Activated naive CD8-positive, alpha-beta T cell treated with anti-CD3 and anti-CD28 coated beads, Interleukin-2, amount 10 ng/mL, durations not matched to agents 7 days and 5 days (primary cell): ENCODE results near the gene CCDC183. TPM values are rescaled to one million over a fixed set of nuclear protein-coding genes. Genes with fewer than 3 reads are reported as not detected.

ENCODE experiments used
- ATAC-seq: fragments of 150-1000 bp; cut with Tn5 transposase; one replicate; pipeline ENCODE4 v1.10.0; 2021; ENCODE audit warnings: low read depth, moderate library complexity
- POLR2A ChIA-PET: fragments of 350-600 bp; sonication (Branson Sonifier 250); formaldehyde crosslinking; loops from one replicate; lab custom pipeline; 2021; ENCODE audit warnings: antibody characterized with exemption; lab: Charles Lee
- DNase-seq: peaks from one replicate; pipeline ENCODE4 v3.0.0; 2021
- H3K27ac Mint-ChIP-seq: one replicate; pipeline ENCODE4 v1.8.0; 2022; ENCODE audit warnings: mild to moderate bottlenecking, mixed read lengths
- H3K27me3 Mint-ChIP-seq: one replicate; pipeline ENCODE4 v1.8.0; 2022; ENCODE audit warnings: mild to moderate bottlenecking, moderate library complexity, mixed read lengths
- H3K36me3 Mint-ChIP-seq: one replicate; pipeline ENCODE4 v1.8.0; 2021; ENCODE audit warnings: mild to moderate bottlenecking, mixed read lengths
- H3K4me1 Mint-ChIP-seq: one replicate; pipeline ENCODE4 v1.8.0; 2021; ENCODE audit warnings: mixed read lengths
- H3K4me3 Mint-ChIP-seq: one replicate; pipeline ENCODE4 v1.8.0; 2022; ENCODE audit warnings: mild to moderate bottlenecking, moderate library complexity, mixed read lengths
- H3K9me3 Mint-ChIP-seq: one replicate; pipeline ENCODE4 v1.8.0; 2021; ENCODE audit warnings: mixed read lengths
- total RNA-seq, 2 experiments: library from RNA; stranded (reverse); gene quantifications; one replicate each; pipeline ENCODE4 v1.2.3, GENCODE V29; 2021

CCDC183 gene
- 1 to 10 TPM; 1.7 to 2.2 TPM for total RNA-seq

- Mint-ChIP-seq H3K4me3 (no peak within 1 kb of the TSS), H3K36me3 (no peaks in the 10 kb centered on the region), H3K4me1 (peaks cover 18% of the 10 kb centered on the region), H3K9me3 (no peaks in the 10 kb centered on the region), H3K27ac (no peak within 1 kb of the TSS), H3K27me3 (peaks cover 30% of the 10 kb centered on the region)
- no peak for ATAC-seq
- POLR2A ChIA-PET, result interaction anchor here (1.3 kb wide), 1 partner anchor 11 kb away, joined by 4 read pairs; the partner anchor contains the start of gene RABL6
- DNase-seq, result no peak
These were observed at the start of gene CCDC183 for GRCh38 chr9:136796238-136796774. Gene CCDC183 (plus strand): TSS chr9:136796338. CDS start chr9:136796398, 60 bp downstream.

- no peak overlapping the region for H3K4me3 Mint-ChIP-seq
These were observed 49.5 kb upstream of the CCDC183 start for GRCh38 chr9:136746621-136747020.

GRCh38 chr9:136747161-136748060 lies 48.7 kb upstream of the CCDC183 start:
- H3K9me3 Mint-ChIP-seq, result peaks cover 9% of the 10 kb centered on the region
- ATAC-seq, result no peak
- DNase-seq, result no peak
- peaks cover 11% of the 10 kb centered on the region for H3K27me3 Mint-ChIP-seq
- H3K4me3 Mint-ChIP-seq, result no peak overlapping the region
- H3K36me3 Mint-ChIP-seq, result peaks cover under 1% of the 10 kb centered on the region
- H3K4me1 Mint-ChIP-seq, result no peaks in the 10 kb centered on the region
- POLR2A ChIA-PET, result no interaction called here
- H3K27ac Mint-ChIP-seq, result no peak overlapping the region

More at GRCh38 chr9:136746621-136747020, 49.5 kb upstream of the CCDC183 start:
- no peaks in the 10 kb centered on the region for H3K36me3 Mint-ChIP-seq
- peaks cover 2% of the 10 kb centered on the region for H3K4me1 Mint-ChIP-seq
- H3K9me3 Mint-ChIP-seq, result peaks cover 2% of the 10 kb centered on the region
- ATAC-seq (no peak), DNase-seq (no peak)
- H3K27ac Mint-ChIP-seq, result no peak overlapping the region
- POLR2A ChIA-PET, result no interaction called here
- peaks cover 4% of the 10 kb centered on the region for H3K27me3 Mint-ChIP-seq

- POLR2A ChIA-PET, result no interaction called here
- ATAC-seq (no peak), DNase-seq (no peak)
- peaks cover 3% of the 10 kb centered on the region for H3K36me3 Mint-ChIP-seq
- H3K27me3 Mint-ChIP-seq, result peaks cover 18% of the 10 kb centered on the region
- no peaks in the 10 kb centered on the region for H3K4me1 Mint-ChIP-seq
- peaks cover 11% of the 10 kb centered on the region for H3K9me3 Mint-ChIP-seq
- no peak within 1 kb of the TSS for H3K4me3 Mint-ChIP-seq
- H3K27ac Mint-ChIP-seq, result no peak within 1 kb of the TSS
These were observed 47.9 kb upstream of the CCDC183 start, which contains the start of gene LCN6 for GRCh38 chr9:136748201-136748600. Gene LCN6 (minus strand): TSS chr9:136748525. CDS start chr9:136748483, 42 bp downstream.

- Mint-ChIP-seq H3K9me3 (peaks cover 11% of the 10 kb centered on the region), H3K4me1 (no peaks in the 10 kb centered on the region), H3K27me3 (peaks cover 18% of the 10 kb centered on the region), H3K27ac (no peak overlapping the region), H3K4me3 (no peak overlapping the region), H3K36me3 (peaks cover 3% of the 10 kb centered on the region)
- DNase-seq (no peak), ATAC-seq (no peak)
- POLR2A ChIA-PET, result no interaction called here
These were observed 47.2 kb upstream of the CCDC183 start for GRCh38 chr9:136748666-136749611.

GRCh38 chr9:136750526-136750925 lies 45.6 kb upstream of the CCDC183 start:
- Mint-ChIP-seq H3K27me3 (peaks cover 18% of the 10 kb centered on the region), H3K36me3 (peaks cover 3% of the 10 kb centered on the region), H3K27ac (no peak overlapping the region), H3K9me3 (peaks cover 12% of the 10 kb centered on the region), H3K4me1 (no peaks in the 10 kb centered on the region), H3K4me3 (no peak overlapping the region)
- no peak for DNase-seq
- peak; percentile 43 for ATAC-seq
- POLR2A ChIA-PET, result no interaction called here

GRCh38 chr9:136751244-136751643 lies 44.9 kb upstream of the CCDC183 start:
- POLR2A ChIA-PET, result no interaction called here
- DNase-seq, result no peak
- Mint-ChIP-seq H3K4me1 (no peaks in the 10 kb centered on the region), H3K4me3 (no peak overlapping the region), H3K27me3 (peaks cover 19% of the 10 kb centered on the region), H3K36me3 (peaks cover 5% of the 10 kb centered on the region), H3K9me3 (peaks cover 13% of the 10 kb centered on the region), H3K27ac (no peak overlapping the region)
- ATAC-seq, result no peak

- Mint-ChIP-seq H3K36me3 (peaks cover 6% of the 10 kb centered on the region), H3K27ac (no peak overlapping the region), H3K27me3 (peaks cover 19% of the 10 kb centered on the region), H3K4me1 (no peaks in the 10 kb centered on the region), H3K9me3 (peaks cover 13% of the 10 kb centered on the region), H3K4me3 (no peak overlapping the region)
- POLR2A ChIA-PET, result no interaction called here
- DNase-seq (no peak), ATAC-seq (no peak)
These were observed 44.3 kb upstream of the CCDC183 start for GRCh38 chr9:136751814-136752213.

GRCh38 chr9:136753371-136754058 lies 42.6 kb upstream of the CCDC183 start:
- no peaks in the 10 kb centered on the region for H3K4me1 Mint-ChIP-seq
- H3K36me3 Mint-ChIP-seq, result peaks cover 6% of the 10 kb centered on the region
- ATAC-seq (no peak), DNase-seq (no peak)
- no peak overlapping the region for H3K4me3 Mint-ChIP-seq
- peaks cover 19% of the 10 kb centered on the region for H3K27me3 Mint-ChIP-seq
- no peak overlapping the region for H3K27ac Mint-ChIP-seq
- POLR2A ChIA-PET, result no interaction called here
- H3K9me3 Mint-ChIP-seq, result peaks cover 13% of the 10 kb centered on the region

GRCh38 chr9:136754059-136754572 lies 42.0 kb upstream of the CCDC183 start:
- Mint-ChIP-seq H3K4me1 (no peaks in the 10 kb centered on the region), H3K4me3 (no peak overlapping the region), H3K27me3 (peaks cover 19% of the 10 kb centered on the region), H3K9me3 (peaks cover 13% of the 10 kb centered on the region), H3K27ac (no peak overlapping the region), H3K36me3 (peaks cover 6% of the 10 kb centered on the region)
- DNase-seq (no peak), ATAC-seq (no peak)
- POLR2A ChIA-PET, result no interaction called here

GRCh38 chr9:136754626-136755301 lies 41.4 kb upstream of the CCDC183 start:
- Mint-ChIP-seq H3K4me3 (no peak overlapping the region), H3K9me3 (peaks cover 13% of the 10 kb centered on the region), H3K27ac (no peak overlapping the region), H3K27me3 (peaks cover 19% of the 10 kb centered on the region), H3K4me1 (no peaks in the 10 kb centered on the region), H3K36me3 (peaks cover 6% of the 10 kb centered on the region)
- DNase-seq, result no peak
- POLR2A ChIA-PET, result no interaction called here
- ATAC-seq, result no peak
